PC-9 (cell line): ENCODE results near the gene ABHD8.

Experiments
- CTCF ChIP-seq: fragments of 200-600 bp; sonication (generic); conservative IDR thresholded peaks from 2 replicates; pipeline ENCODE4 v1.6.1; 2017; ENCODE audit warnings: mixed run types, antibody characterized with exemption, mild to moderate bottlenecking, moderate library complexity
- EZH2 ChIP-seq: fragments of 200-600 bp; sonication (generic); IDR thresholded peaks from 2 replicates; pipeline ENCODE4 v1.8.0; 2017; ENCODE audit warnings: antibody characterized with exemption, low read depth

GRCh38 chr19:17293605-17294004 lies 9.6 kb downstream of the ABHD8 start:
- TF ChIP-seq CTCF (no peak), EZH2 (no peak)
